ENCODE results near the gene WWP2. TPM values are rescaled to one million over a fixed set of nuclear protein-coding genes. Genes with fewer than 3 reads are reported as not detected.

Gene WWP2
- total RNA-seq, 1 experiment from 2014 or later: 22.8 TPM

DNA sequence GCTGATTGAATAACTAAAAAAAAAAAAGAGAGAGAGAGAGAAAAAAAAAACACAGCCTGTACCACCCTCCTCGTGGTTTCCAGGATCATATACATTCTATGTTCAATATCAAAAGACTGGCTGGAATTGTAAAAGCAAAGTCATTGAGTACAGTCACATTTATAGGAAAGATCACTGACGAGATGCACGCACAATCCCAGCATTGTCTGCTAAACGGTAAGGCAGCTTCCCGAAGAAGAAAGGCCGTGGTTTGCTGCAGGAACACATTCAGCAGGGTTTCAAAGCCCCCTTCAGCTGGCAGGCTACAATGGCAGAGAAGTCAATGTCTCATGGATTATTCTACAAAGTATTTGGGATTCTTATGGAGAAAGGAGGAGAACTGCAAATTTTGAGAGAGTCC lies 45.1 kb upstream of the WWP2 start:
- Histone ChIP-seq H3K27me3 (ENCODE audit: control insufficient read depth, insufficient read depth, low read length) (no peaks in the 10 kb centered on the region), H3K4me3 (ENCODE audit: low read depth in 2 of 2, low read length in 2 of 2) (no peak overlapping the region), H3K27ac (ENCODE audit: low read length) (no peak overlapping the region), H3K4me1 (ENCODE audit: control insufficient read depth, insufficient read depth, low read length) (no peaks in the 10 kb centered on the region), H3K36me3 (ENCODE audit: control insufficient read depth, insufficient read depth, low read length) (peaks cover 2% of the 10 kb centered on the region), H3K9me3 (ENCODE audit: control insufficient read depth, insufficient read depth, low read depth, low read length) (no peaks in the 10 kb centered on the region)
- ATAC-seq (no peak), DNase-seq (ENCODE audit: low read depth, low spot score) (no peak)
- TF ChIP-seq, protein P1, sequence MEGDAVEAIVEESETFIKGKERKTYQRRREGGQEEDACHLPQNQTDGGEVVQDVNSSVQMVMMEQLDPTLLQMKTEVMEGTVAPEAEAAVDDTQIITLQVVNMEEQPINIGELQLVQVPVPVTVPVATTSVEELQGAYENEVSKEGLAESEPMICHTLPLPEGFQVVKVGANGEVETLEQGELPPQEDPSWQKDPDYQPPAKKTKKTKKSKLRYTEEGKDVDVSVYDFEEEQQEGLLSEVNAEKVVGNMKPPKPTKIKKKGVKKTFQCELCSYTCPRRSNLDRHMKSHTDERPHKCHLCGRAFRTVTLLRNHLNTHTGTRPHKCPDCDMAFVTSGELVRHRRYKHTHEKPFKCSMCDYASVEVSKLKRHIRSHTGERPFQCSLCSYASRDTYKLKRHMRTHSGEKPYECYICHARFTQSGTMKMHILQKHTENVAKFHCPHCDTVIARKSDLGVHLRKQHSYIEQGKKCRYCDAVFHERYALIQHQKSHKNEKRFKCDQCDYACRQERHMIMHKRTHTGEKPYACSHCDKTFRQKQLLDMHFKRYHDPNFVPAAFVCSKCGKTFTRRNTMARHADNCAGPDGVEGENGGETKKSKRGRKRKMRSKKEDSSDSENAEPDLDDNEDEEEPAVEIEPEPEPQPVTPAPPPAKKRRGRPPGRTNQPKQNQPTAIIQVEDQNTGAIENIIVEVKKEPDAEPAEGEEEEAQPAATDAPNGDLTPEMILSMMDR (IDR thresholded peaks at IDR 0.05): no peak
- TF ChIP-seq, protein P2, sequence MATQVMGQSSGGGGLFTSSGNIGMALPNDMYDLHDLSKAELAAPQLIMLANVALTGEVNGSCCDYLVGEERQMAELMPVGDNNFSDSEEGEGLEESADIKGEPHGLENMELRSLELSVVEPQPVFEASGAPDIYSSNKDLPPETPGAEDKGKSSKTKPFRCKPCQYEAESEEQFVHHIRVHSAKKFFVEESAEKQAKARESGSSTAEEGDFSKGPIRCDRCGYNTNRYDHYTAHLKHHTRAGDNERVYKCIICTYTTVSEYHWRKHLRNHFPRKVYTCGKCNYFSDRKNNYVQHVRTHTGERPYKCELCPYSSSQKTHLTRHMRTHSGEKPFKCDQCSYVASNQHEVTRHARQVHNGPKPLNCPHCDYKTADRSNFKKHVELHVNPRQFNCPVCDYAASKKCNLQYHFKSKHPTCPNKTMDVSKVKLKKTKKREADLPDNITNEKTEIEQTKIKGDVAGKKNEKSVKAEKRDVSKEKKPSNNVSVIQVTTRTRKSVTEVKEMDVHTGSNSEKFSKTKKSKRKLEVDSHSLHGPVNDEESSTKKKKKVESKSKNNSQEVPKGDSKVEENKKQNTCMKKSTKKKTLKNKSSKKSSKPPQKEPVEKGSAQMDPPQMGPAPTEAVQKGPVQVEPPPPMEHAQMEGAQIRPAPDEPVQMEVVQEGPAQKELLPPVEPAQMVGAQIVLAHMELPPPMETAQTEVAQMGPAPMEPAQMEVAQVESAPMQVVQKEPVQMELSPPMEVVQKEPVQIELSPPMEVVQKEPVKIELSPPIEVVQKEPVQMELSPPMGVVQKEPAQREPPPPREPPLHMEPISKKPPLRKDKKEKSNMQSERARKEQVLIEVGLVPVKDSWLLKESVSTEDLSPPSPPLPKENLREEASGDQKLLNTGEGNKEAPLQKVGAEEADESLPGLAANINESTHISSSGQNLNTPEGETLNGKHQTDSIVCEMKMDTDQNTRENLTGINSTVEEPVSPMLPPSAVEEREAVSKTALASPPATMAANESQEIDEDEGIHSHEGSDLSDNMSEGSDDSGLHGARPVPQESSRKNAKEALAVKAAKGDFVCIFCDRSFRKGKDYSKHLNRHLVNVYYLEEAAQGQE (IDR thresholded peaks at IDR 0.05; ENCODE audit: insufficient read depth in 1 of 2, low read depth in 2 of 2, low read length in 1 of 2): no peak
- no peak for TF ChIP-seq TCF7L2 (IDR thresholded peaks at IDR 0.05; ENCODE audit: low read depth, low read length)
- no peak for TF ChIP-seq SIN3A (IDR thresholded peaks at IDR 0.05; ENCODE audit: borderline replicate concordance, insufficient read depth, low read depth, low read length)
- TF ChIP-seq POLR2AphosphoS5 (IDR thresholded peaks at IDR 0.05; ENCODE audit: low read depth, low read length): no peak
- intact Hi-C loops (cut with micrococcal nuclease; ENCODE audit: unreplicated experiment) (no loop called here), in situ Hi-C loops (cut with HindIII; ENCODE audit: low pct_unique_long_range_greater_than_20kb, low sequenced_read_pairs) (no loop called here)
- ChIA-PET CTCF (no interaction called here), POLR2A (interaction anchor here (0.6 to 0.7 kb wide), 2 partner anchors 11 to 1812 kb away, joined by 3 to 6 read pairs; no protein-coding TSS in a partner anchor)
- BruUV-seq (replicated peaks): no TSS peak

DNA sequence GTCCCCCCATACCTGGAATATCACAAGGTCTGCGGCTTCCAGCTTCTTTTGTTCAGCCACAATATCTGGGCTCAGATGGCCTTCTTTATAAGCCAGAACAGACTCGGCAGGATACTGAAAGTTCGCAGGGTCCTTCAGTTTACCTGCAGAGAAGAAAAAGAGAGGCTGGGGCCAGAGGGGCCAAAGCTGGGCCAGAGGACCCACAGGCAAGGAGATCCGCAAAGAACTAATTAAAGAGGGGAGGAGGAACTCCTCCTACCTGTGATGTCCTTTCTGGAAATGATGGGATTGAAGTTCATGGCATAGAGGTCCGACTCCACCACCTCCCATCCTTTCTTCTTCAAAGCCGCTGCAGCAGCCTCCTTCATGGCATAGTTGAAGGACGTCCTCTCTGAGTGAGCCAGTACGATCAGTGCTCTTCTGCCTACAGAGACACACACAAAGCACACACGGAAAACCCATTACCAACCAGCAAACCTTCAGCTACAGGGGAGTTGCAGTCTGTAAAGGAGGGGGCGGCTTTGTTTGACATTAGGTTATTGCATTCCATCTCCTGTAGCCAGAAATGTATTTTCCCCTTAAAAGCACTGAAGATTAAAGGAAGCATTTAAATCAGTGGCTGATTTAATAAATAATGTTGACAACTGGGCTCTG lies 43.9 kb upstream of the WWP2 start:
- ChIA-PET POLR2A (no interaction called here), CTCF (no interaction called here)
- BruUV-seq (replicated peaks): no TSS peak
- H3K4me3 ChIP-seq (ENCODE audit: low read depth in 2 of 2, low read length in 2 of 2): no peak overlapping the region
- ATAC-seq: no peak
- H3K4me1 ChIP-seq (ENCODE audit: control insufficient read depth, insufficient read depth, low read length): peaks cover 5% of the 10 kb centered on the region; the same call in 1 of the 2 replicates
- intact Hi-C loops (cut with micrococcal nuclease; ENCODE audit: unreplicated experiment): no loop called here
- DNase-seq (ENCODE audit: low read depth, low spot score): no peak
- no peak for TF ChIP-seq SIN3A (IDR thresholded peaks at IDR 0.05; ENCODE audit: borderline replicate concordance, insufficient read depth, low read depth, low read length)
- TF ChIP-seq POLR2AphosphoS5 (IDR thresholded peaks at IDR 0.05; ENCODE audit: low read depth, low read length): no peak
- TF ChIP-seq, protein P2 (IDR thresholded peaks at IDR 0.05; ENCODE audit: insufficient read depth in 1 of 2, low read depth in 2 of 2, low read length in 1 of 2): no peak
- TF ChIP-seq, protein P1 (IDR thresholded peaks at IDR 0.05): no peak
- TF ChIP-seq TCF7L2 (IDR thresholded peaks at IDR 0.05; ENCODE audit: low read depth, low read length): no peak
- in situ Hi-C loops (cut with HindIII; ENCODE audit: low pct_unique_long_range_greater_than_20kb, low sequenced_read_pairs): no loop called here
- no peak overlapping the region for H3K27ac ChIP-seq (ENCODE audit: low read length)
- no peaks in the 10 kb centered on the region for H3K9me3 ChIP-seq (ENCODE audit: control insufficient read depth, insufficient read depth, low read depth, low read length)
- peaks cover 2% of the 10 kb centered on the region for H3K36me3 ChIP-seq (ENCODE audit: control insufficient read depth, insufficient read depth, low read length)
- H3K27me3 ChIP-seq (ENCODE audit: control insufficient read depth, insufficient read depth, low read length): no peaks in the 10 kb centered on the region
